HG03066 (cell line): ENCODE measurements around the gene FOLR1.
"Not testable (repeated sequence)": the region's sequence is repeated elsewhere in the genome, so short reads cannot be mapped to it uniquely, and the experiment has no call there.

Source experiments
- ATAC-seq: cut with Tn5 transposase; IDR thresholded peaks from one replicate; pipeline ENCODE4 v1.9.1; 2021; ENCODE audit warnings: low read depth; ENCODE audit not compliant: unreplicated experiment

Gene FOLR1

DNA sequence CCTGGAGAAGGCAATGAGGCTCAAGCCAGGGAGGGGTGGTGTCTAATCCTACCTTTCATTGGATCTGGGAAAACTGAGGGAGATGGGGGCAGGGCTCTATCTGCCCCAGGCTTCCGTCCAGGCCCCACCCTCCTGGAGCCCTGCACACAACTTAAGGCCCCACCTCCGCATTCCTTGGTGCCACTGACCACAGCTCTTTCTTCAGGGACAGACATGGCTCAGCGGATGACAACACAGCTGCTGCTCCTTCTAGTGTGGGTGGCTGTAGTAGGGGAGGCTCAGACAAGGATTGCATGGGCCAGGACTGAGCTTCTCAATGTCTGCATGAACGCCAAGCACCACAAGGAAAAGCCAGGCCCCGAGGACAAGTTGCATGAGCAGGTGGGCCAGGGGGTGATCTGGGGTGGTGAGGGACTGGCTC is at the start of gene FOLR1:
FOLR1 (plus strand) TSS at position 180 of the 421 bp plus-strand sequence; CDS start at position 214, 34 bp downstream.
- ATAC-seq: no peak

DNA sequence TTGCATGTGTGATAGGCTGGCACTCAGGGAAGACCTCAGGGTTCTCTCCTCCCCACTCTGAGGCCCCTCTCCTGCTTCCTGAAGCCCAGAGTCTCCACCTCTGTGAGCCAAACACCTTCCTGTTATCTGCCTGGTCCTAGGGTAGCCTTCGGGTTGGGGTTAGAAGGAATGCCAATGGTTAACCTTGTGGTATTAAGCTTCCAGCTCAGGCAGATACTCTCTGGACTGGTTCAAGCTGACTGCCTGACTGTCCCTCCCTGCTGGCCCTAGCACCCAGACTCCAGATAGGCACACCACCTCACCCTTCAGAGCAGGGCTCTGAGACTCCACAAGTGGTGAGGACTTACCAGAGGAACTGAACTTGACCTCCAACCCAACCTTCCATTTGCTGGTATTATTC is 49.4 kb upstream of the FOLR1 start:
- not testable (repeated sequence) for ATAC-seq

DNA sequence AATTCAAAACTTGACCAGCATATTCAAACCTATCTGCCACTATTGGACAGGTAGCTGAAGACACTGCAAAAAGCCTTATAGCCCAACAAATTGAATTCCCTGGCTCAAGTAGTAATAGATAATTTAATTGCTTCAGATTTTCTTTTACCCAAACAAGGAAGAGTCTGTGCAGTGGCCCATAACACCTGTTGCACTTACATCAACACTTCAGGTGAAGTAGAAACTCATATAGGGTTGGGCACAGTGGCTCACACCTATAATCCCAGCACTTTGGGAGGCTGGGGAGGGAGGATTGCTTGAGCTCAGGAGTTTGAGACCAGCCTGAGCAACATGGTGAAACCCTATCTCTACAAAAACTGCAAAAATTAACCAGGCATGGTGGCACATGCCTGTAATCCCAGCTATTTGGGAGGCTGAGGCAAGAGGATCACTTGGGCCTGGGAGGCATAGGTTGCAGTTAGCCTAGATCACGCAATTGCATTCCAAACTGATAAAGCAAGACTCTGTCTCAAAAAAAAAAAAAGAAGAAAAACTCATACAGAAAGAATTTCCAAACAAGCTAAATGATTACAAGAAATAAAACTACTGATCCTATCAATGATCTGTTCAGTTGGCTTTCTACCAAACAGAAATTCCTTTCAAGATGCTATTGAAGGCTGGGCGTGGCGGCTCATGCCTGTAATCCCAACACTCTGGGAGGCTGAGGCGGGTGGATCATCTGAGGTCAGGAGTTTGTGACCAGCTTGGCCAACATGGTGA is 47.0 kb upstream of the FOLR1 start:
- no peak for ATAC-seq

DNA sequence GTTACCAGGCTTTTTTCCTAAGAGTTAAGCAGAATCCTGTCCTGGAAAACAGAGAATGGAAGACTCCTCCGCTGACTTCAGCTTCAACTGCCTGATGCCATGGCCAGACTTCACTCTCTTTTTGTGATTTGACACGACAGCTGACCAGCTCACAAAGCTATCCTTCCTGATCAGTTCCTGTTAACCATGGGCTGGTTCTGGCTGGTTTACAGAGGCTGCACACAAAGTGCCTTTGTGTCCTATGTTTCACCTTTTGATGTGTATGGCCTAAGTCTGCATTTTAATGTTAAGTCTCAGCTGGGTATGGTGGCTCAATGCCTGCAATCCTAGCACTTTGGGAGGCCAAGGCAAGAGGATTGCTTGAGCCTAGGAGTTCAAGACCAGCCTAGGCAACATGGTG is 45.3 kb upstream of the FOLR1 start:
- no peak for ATAC-seq

DNA sequence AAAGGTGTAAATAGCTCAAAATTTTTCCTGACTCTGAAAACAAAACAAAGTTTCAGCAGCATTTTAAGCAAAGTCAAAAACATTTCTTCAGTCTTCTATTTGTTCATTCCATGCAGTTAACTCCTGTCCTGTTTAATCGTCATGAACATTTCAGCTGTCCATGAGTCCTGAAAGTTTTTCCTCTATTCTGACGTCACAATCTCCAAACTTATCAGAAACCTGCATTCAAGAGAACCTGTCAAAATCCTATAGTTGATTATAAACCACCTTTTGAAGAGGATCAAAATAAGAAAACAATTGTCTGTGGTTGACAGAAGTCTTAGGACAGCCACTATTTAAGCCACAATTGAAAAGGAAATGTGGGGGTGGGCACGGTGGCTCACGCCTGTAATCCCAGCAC is 41.1 kb upstream of the FOLR1 start:
- ATAC-seq: no peak

DNA sequence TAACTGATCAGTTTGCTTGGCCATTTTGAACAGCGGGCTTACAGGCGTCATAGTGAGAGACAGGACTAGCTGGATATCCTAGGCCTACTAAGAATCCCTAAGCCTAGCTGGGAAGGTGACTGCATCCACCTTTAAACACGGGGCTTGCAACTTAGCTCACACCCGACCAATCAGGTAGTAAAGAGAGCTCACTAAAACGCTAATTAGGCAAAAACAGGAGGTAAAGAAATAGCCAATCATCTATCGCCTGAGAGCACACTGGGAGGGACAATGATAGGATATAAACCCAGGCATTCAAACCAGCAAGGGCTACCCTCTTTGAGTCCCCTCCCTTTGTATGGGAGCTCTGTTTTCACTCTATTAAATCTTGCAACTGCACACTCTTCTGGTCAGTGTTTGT is 38.1 kb upstream of the FOLR1 start:
- ATAC-seq: not testable (repeated sequence)

DNA sequence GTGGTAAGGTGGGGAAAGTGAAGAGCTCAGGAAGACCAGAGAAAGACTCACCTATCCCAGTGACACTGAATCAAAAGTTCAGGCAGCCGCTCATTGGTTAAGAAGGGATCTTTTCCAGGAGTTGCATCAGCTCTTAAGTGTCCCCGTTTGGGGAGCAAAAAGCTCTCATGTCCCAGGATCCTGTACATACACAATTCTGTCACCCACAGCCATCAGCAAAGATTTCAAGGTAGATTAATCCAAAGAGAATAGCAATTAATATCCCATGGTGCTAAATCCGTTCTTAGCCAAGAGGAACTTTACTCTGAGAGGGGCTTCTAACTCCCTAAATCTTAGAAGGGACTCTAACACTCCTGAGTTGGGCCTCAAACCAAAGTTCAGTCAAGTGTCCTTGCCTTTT is 37.1 kb upstream of the FOLR1 start:
- ATAC-seq: no peak

DNA sequence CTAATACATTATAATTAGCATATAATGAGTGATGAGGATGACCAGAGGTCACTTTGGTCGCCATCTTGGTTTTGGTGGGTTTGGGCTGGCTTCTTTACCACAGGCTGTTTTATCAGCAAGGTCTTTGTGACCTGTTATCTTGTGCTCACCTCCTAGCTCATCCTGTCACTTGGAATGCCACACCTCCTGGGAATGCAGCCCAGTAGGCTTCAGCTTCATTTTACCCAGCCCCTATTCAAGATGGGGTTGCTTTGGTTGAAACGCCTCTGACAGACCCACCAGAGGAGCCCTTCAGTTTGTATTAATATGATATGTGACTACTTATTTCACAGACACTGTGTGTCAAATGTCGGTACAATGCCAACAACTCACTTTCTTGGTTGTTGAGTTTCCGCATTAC is 36.2 kb upstream of the FOLR1 start:
- no peak for ATAC-seq

DNA sequence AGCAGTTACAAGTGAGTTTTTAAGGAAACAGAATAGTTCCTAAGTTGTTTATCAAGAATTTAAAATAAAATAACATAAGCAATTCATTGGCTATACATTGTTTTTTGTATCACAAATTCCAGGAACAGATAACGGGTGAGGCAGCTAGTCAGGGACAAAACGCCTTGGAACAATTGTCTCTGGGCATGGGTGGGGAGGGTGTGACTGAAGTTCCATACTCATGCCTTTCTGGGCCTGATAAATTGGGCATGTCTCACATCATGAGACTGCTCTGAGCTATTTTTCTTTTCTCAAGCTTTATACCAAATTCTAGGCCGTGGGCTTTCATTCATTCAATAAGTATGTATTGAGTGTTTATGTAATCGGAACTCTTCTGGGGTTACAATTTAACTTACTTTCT is 34.8 kb upstream of the FOLR1 start:
- no peak for ATAC-seq

DNA sequence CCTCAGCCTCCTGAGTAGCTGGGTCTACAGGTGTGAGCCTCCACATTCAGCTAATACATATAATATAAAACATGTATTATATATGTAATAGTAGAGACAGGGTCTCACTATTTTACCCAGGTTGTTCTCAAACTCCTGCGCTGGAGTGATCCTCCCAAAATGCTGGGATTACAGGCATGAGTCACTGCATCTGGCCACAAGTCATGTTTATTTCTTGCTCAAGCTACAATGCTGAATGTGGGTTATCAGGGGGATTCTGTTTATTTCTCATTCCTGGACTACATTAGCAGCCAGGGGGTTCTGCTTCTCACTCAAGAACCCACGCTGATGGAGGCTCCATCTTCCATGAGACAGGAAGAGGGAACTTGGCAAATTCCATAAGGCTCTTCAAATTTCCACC is 31.6 kb upstream of the FOLR1 start:
- ATAC-seq: no peak

DNA sequence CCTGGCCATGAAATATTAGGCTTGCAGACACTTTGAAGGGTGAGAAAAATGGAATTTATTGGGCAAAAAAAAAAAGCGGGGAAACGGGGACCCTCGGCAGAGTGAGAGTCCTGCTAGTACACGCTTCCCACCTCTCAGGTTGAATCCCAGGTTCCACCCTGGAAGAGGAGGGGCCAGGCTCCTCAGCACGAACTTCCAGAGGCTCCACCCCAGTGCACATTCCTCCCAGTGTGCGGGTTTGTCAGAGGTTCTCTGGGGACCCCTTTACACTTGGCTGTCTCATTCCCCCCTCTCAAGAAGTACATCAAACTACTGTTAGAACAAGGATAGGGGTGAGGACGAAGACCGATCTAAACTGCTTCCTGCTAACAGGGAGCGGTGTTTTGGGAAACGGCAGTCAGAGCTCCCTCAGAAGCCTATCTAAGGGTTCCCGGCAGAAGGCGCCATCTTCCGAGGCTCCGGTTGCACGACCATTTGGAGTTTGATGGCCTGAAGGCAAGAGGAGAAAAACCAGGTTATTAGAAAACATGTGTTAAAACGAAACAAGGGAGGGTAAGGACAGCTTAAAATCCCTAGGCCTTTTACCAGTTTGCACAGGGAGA is 28.9 kb upstream of the FOLR1 start:
- ATAC-seq: no peak

DNA sequence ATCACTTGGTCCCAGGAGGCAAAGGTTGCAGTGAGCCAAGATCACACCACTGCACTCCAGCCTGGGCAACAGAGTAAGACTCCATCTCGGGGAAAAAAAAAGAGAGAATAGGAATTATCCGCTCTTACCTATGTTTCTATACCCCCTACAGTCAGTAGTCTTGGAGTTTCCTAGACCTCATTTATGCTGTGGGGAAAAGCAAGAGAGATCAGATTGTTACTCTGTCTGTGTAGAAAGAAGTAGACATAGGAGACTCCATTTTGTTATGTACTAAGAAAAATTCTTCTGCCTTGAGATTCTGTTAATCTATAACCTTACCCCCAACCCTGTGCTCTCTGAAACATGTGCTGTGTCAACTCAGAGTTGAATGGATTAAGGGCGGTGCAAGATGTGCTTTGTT is 27.8 kb upstream of the FOLR1 start:
- not testable (repeated sequence) for ATAC-seq

DNA sequence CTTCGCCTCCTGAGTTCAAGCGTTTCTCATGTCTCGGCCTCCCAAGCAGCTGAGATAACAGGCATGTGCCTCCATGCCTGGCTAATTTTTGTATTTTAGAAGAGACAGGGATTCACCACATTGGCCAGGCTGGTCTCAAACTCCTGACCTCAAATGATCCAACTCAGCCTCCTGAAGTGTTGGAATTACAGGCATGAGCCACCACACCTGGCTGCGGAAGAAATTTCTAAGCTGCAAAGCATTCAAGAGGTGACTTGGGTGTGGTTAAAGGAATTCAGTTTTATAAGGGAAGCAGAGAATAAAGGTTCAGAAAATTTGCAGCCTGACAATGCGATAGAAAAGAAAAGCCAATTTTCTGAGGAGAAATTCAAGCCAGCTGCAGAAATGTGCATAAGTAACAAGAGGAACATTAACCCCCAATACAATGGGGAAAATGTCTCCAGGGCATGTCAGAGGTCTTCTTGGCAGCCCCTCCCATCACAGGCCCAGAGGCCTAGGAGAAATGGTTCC is 22.8 kb upstream of the FOLR1 start:
- not testable (repeated sequence) for ATAC-seq

DNA sequence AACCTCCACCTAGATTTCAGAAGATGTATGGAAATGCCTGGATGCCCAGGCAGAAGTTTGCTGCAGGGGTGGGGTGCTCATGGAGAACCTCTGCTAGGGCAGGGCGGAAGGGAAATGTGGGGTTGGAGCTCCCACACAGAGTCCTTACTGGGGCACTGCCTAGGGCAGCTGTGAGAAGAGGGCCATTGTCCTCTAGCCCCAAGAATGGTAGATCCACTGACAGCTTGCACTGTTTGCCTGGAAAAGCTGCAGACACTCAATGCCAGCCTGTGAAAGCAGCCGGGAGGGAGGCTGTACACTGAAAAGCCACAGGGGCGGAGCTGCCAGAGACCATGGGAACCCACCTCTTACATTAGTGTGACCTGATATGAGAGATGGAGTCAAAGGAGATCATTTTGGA is 22.2 kb upstream of the FOLR1 start:
- not testable (repeated sequence) for ATAC-seq

DNA sequence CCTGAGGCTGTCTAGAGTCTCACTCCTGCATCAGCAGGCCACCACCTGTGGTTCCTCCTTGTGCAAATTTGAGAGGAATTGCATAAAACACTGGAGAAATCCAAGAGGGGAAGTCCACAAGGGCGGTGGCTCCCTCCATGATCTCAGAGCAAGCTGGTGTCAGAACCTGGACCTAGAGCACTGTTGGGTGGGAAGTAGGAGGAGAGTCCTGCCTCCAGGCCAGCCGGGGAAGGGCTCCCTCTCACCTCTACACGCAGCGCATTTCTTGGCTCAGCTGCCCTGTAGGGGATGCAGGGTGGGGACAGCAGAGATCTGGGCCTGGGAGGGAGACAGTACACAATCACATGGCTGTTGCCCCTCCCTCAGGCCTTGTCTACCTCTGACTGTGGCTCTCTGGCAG is 19.9 kb upstream of the FOLR1 start:
- not testable (repeated sequence) for ATAC-seq

DNA sequence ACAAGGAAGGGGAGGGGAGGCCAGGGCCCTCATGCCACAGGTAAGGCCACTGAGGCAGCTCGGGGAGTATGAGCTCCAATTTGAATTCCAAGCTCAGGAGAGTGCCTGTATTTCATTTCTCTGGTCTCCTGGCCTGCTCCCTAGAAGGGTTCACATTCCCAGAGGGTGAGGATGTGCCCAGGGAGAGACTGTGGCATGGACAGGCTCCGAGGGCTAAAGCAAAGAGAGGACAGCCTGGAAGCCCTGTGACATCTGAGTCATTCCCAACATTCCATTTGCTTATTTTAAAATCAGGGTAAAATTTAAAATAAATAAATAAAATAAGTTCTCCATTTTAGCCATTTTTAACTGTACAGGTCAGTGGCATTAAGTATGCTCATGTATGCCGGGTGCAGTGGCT is 18.6 kb upstream of the FOLR1 start:
- ATAC-seq: no peak

DNA sequence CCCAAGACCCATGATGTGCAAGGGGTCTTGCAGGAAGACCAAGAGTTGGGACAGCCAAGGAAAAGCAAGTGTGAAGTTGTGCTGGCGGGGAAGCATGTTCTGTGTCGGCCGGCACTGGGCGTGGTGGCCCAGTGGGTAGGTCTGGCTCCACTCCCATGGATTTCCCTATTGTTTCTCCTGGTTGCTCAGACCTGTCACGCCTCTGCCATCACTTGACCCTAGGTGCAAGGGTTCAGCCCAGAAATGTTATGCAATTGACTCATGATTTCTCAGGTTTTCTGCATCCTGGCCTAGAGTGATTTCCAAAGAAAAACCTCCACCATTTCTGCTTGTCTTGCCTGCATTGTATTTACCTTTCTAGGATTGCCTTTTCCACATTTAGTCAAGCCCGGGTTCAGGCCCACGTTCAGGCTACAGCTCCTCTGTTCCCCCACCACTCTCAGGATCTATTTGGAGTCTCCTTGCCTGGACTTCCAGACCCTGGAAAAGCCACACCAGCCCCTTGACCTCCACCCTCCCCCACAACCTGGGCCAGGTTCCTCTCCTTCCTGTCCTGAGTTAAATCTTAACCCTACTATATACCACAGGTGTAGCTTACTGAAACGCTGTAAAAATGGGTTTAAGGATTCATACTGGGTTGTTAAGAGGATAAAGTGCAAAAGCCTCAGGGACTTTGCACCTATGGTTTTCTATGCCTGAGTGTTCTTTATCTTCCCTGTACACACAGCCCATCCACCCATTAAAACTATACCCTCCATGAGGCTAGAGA is 17.5 kb upstream of the FOLR1 start:
- no peak for ATAC-seq

DNA sequence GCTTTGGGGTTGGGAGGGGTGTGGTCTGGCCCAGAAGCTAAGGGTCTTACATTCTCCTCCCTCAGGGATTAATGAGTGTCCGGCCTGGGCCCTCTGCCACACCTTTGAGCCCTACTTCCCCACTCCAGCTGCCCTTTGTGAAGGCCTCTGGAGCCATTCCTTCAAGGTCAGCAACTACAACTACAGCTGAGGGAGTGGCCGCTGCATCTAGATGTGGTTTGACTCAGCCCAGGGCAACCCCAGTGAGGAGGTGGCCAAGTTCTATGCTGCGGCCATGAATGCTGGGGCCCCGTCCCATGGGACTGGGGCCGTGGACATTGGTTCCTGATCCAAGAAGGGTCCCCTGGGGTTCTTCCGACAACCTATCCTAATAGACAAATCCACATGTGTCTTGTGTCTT is 14.3 kb upstream of the FOLR1 start:
- ATAC-seq: no peak

DNA sequence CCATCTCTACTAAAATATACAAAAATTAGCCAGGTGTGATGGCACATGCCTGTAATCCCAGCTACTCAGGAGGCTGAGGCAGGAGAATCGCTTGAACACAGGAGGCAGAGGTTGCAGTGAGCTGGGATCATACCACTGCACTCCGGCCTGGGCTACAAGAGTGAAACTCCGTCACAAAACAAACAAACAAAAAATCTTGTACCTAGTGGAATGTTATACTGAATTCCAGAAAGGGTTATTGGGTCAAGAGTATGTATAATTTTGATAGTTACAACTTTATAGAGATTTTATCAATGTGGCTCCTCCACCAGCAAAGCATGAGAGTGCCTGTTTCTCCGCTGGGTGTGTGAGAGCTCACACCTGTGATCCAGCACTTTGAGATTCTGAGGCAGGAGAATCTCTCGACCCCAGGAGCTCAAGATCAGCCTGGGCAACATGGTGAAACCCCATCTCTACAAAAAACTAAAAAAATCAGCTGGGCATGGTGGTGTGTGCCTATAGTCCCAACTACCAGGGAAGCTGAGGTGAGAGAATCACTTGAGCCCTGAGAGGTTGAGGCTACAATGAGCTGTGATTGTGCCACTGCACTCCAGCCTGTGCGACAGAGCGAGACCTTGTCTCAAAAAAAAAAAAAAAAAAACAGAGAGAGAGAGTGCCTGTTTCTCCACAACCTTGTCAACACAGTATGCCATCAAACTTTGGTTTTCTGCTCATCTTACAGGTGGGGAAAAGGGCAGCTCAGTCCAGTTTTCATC is 12.7 kb upstream of the FOLR1 start:
- ATAC-seq: no peak

DNA sequence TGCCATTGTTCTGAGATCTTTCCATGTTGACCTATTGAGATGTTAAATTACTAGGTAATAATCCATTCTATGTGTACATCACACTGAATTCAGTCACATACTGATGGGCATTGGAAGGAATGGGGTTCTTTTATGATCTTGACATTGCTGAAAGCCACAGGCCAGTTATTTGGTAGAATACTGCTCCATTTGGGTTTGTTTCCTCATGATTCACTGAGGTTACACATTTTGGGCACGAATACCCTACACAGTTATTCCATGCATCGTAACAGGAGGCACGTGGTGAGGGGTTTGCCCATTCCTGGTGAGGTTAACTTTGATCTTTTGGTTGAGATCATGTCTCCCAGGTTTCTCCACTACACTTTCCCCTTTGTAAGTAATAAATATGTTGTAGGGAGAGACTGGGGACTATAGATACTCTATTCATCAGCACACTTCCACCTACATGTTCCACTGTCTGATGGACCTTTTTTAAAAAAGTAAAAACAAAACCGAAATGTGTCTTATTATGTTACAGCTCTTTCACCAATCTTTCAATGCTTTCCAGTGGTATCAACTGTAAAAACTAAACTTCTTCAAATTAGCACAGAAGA is 12.0 kb upstream of the FOLR1 start:
- ATAC-seq: no peak
